Panc1 (cell line): ENCODE measurements around the gene MAGI2.

Experiments
- POLR2AphosphoS5 ChIP-seq: IDR thresholded peaks from 2 replicates; pipeline ENCODE4 v1.6.1; 2012; ENCODE audit warnings: mild to moderate bottlenecking, low read depth, low read length, moderate library complexity
- TCF7L2 ChIP-seq: IDR thresholded peaks from 2 replicates; pipeline ENCODE4 v1.6.1; 2011; ENCODE audit warnings: mild to moderate bottlenecking, low read depth, low read length, inconsistent platforms
- TF ChIP-seq, protein P1 (sequence below): fragments of 450-650 bp; IDR thresholded peaks from 2 replicates; pipeline ENCODE4 v1.5.1; 2017; ENCODE audit warnings: mild to moderate bottlenecking

DNA sequence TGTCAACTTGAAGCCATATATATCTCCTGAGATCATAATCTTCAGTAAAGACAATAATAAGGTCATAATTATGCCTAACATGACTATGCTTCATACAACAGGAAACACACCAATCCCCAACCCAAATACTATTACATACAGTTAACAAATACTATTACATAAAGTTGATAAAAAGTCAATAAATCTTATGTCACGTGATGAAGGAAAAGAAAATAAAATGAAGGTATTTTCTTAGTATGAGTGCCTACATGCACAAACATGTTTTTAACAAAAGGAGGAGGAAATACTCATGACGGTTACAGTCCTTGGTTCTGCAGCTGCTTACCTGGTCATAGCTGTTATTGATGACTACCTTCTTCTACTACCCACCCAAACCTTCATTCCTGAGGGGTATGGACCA is 844.2 kb downstream of the MAGI2 start:
- TF ChIP-seq TCF7L2, result no peak
- TF ChIP-seq, protein P1, sequence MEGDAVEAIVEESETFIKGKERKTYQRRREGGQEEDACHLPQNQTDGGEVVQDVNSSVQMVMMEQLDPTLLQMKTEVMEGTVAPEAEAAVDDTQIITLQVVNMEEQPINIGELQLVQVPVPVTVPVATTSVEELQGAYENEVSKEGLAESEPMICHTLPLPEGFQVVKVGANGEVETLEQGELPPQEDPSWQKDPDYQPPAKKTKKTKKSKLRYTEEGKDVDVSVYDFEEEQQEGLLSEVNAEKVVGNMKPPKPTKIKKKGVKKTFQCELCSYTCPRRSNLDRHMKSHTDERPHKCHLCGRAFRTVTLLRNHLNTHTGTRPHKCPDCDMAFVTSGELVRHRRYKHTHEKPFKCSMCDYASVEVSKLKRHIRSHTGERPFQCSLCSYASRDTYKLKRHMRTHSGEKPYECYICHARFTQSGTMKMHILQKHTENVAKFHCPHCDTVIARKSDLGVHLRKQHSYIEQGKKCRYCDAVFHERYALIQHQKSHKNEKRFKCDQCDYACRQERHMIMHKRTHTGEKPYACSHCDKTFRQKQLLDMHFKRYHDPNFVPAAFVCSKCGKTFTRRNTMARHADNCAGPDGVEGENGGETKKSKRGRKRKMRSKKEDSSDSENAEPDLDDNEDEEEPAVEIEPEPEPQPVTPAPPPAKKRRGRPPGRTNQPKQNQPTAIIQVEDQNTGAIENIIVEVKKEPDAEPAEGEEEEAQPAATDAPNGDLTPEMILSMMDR, result no peak
- no peak for TF ChIP-seq POLR2AphosphoS5
